ENCODE data around the gene CCL17.

CCL17 gene

DNA sequence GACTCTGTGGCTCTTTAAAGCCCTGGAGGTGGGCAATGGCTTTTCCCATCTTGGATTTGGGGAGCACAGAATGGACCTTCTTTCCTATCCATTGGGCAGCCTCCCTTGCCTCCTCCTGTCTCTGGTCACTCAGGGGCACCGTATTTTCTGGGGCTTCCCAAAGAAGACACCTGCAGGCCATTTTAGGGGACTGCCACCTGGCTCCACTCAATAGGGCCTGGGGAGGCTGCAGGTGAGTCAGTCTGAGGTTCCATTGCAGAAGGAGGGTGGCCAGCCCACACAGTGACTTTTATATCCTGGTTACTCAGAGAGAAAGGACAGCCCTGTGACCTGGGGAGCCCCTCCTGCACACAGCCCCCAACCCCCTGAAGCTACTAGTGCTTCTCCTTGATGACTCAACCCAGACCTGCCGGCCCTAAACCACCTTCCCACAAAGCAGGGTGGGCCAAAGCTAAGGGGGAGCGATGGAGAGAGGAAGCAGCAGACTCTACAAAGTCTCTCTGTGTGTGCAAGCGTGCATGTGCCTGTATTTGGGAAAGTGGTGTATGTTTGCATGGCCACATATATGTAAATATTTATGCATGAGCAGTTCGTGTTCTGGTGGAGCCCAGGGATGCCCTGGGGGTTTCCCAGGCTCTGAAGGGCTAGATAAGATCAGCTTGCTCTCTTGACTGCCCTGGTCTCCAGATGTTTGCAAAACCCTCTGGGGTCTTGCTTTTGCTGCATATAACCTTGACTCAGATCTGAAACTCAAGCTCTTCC, 27.3 kb upstream of the CCL17 start:
- H3K9me3 ChIP-seq (ENCODE audit: control insufficient read depth in 1 of 2, low read length in 2 of 2): no peaks in the 10 kb centered on the region
- H3K9ac ChIP-seq (ENCODE audit: low read depth in 1 of 2, low read length in 2 of 2): no peak overlapping the region
- no peaks in the 10 kb centered on the region for H3K36me3 ChIP-seq (ENCODE audit: control insufficient read depth in 1 of 2, insufficient read depth in 2 of 2, low read length in 2 of 2)
- no peak overlapping the region for H3K4me3 ChIP-seq (ENCODE audit: low read depth in 1 of 2, low read length in 2 of 2)
- H3K4me1 ChIP-seq (ENCODE audit: control insufficient read depth in 1 of 2, insufficient read depth in 2 of 2, low read length in 2 of 2): peaks cover 11 to 18% of the 10 kb centered on the region in 2 donors
- H3K27me3 ChIP-seq (ENCODE audit: control insufficient read depth in 1 of 2, insufficient read depth in 2 of 2, low read length in 2 of 2): no peaks in the 10 kb centered on the region
- no peak overlapping the region for H3K27ac ChIP-seq (ENCODE audit: low read depth, low read length)

DNA sequence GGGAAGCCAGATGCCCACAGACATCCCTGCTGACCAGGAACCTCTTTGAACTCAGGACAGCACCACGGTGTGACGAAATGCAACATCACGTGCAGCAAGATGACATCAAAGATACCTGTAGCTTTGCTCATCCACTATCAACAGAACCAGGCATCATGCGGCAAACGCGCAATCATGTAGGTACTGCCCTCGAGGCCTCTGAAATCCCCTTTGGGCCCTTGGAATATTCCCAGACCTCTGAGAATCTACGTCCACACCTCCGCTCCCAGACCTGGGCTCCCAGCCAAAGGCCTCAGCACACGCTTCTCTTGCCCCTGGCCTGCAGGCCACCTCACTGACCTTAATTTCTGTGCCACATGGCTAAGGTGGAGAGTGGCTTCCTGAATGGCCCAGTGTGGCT, 25.0 kb upstream of the CCL17 start:
- Histone ChIP-seq H3K4me1 (ENCODE audit: control insufficient read depth in 1 of 2, insufficient read depth in 2 of 2, low read length in 2 of 2) (peaks cover 18 to 23% of the 10 kb centered on the region in 2 donors), H3K27ac (ENCODE audit: low read depth, low read length) (peak overlapping the region; percentile 32), H3K4me3 (ENCODE audit: low read depth in 1 of 2, low read length in 2 of 2) (no peak overlapping the region), H3K27me3 (ENCODE audit: control insufficient read depth in 1 of 2, insufficient read depth in 2 of 2, low read length in 2 of 2) (no peaks in the 10 kb centered on the region), H3K36me3 (ENCODE audit: control insufficient read depth in 1 of 2, insufficient read depth in 2 of 2, low read length in 2 of 2) (no peaks in the 10 kb centered on the region), H3K9ac (ENCODE audit: low read depth in 1 of 2, low read length in 2 of 2) (no peak overlapping the region), H3K9me3 (ENCODE audit: control insufficient read depth in 1 of 2, low read length in 2 of 2) (no peaks in the 10 kb centered on the region)

DNA sequence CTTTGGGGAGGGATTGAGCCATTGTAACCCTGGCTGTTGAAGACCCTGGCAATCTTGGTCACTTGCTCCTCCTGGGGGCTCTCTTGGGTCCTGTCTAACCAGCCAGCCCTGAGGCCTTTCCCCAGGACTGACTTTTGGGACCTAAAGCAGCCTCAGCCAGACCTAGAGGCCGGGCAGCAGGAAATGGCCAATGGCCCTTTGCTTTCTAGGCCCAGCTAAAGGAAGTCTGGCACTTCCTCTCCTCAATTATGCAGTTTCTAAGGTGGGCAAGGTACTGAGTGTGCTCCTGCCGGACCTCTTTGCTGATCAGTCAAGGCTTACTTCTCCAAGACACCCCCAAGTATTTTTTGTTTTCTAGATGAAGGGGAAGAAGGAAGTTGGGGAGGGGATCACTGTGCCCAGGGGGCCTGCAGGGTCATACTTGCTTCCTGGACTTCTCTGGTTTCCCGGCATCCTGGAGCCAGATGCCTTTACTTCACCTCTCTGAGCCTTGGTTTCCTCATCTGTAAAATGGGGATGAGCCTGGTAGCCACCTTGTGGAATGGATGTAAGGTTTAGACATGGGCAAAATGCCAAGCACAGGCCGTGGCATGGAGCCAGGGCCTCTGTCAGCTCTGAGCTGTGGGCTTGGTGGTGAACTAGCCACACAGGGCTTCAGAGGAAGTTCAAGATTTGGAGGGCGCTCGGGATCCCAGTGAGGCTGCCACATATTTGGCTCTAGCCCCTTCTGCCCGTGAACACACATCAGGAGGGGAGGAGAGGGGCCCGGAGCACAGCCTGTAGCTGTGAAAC, 23.7 kb upstream of the CCL17 start:
- no peak overlapping the region for H3K4me3 ChIP-seq (ENCODE audit: low read depth in 1 of 2, low read length in 2 of 2)
- no peaks in the 10 kb centered on the region for H3K36me3 ChIP-seq (ENCODE audit: control insufficient read depth in 1 of 2, insufficient read depth in 2 of 2, low read length in 2 of 2)
- H3K27me3 ChIP-seq (ENCODE audit: control insufficient read depth in 1 of 2, insufficient read depth in 2 of 2, low read length in 2 of 2): no peaks in the 10 kb centered on the region
- no peak overlapping the region for H3K27ac ChIP-seq (ENCODE audit: low read depth, low read length)
- H3K4me1 ChIP-seq (ENCODE audit: control insufficient read depth in 1 of 2, insufficient read depth in 2 of 2, low read length in 2 of 2): peaks cover 20 to 23% of the 10 kb centered on the region in 2 donors
- H3K9me3 ChIP-seq (ENCODE audit: control insufficient read depth in 1 of 2, low read length in 2 of 2): no peaks in the 10 kb centered on the region
- H3K9ac ChIP-seq (ENCODE audit: low read depth in 1 of 2, low read length in 2 of 2): no peak overlapping the region

- Histone ChIP-seq H3K27ac (ENCODE audit: low read depth, low read length) (no peak overlapping the region), H3K4me1 (ENCODE audit: control insufficient read depth in 1 of 2, insufficient read depth in 2 of 2, low read length in 2 of 2) (peaks cover 20 to 23% of the 10 kb centered on the region in 2 donors), H3K4me3 (ENCODE audit: low read depth in 1 of 2, low read length in 2 of 2) (no peak overlapping the region), H3K36me3 (ENCODE audit: control insufficient read depth in 1 of 2, insufficient read depth in 2 of 2, low read length in 2 of 2) (no peaks in the 10 kb centered on the region), H3K9ac (ENCODE audit: low read depth in 1 of 2, low read length in 2 of 2) (no peak overlapping the region), H3K27me3 (ENCODE audit: control insufficient read depth in 1 of 2, insufficient read depth in 2 of 2, low read length in 2 of 2) (no peaks in the 10 kb centered on the region), H3K9me3 (ENCODE audit: control insufficient read depth in 1 of 2, low read length in 2 of 2) (no peaks in the 10 kb centered on the region)
Observed at GRCh38 chr16:57381791-57382534, 22.6 kb upstream of the CCL17 start.

- H3K9me3 ChIP-seq (ENCODE audit: control insufficient read depth in 1 of 2, low read length in 2 of 2): no peaks in the 10 kb centered on the region
- H3K27ac ChIP-seq (ENCODE audit: low read depth, low read length): no peak overlapping the region
- H3K27me3 ChIP-seq (ENCODE audit: control insufficient read depth in 1 of 2, insufficient read depth in 2 of 2, low read length in 2 of 2): no peaks in the 10 kb centered on the region
- no peaks in the 10 kb centered on the region for H3K36me3 ChIP-seq (ENCODE audit: control insufficient read depth in 1 of 2, insufficient read depth in 2 of 2, low read length in 2 of 2)
- H3K9ac ChIP-seq (ENCODE audit: low read depth in 1 of 2, low read length in 2 of 2): no peak overlapping the region
- no peak overlapping the region for H3K4me3 ChIP-seq (ENCODE audit: low read depth in 1 of 2, low read length in 2 of 2)
- H3K4me1 ChIP-seq (ENCODE audit: control insufficient read depth in 1 of 2, insufficient read depth in 2 of 2, low read length in 2 of 2): peaks cover 16 to 18% of the 10 kb centered on the region in 2 donors
Observed at GRCh38 chr16:57382535-57383275, 21.9 kb upstream of the CCL17 start.

- Histone ChIP-seq H3K9me3 (ENCODE audit: control insufficient read depth in 1 of 2, low read length in 2 of 2) (no peaks in the 10 kb centered on the region), H3K36me3 (ENCODE audit: control insufficient read depth in 1 of 2, insufficient read depth in 2 of 2, low read length in 2 of 2) (no peaks in the 10 kb centered on the region), H3K4me3 (ENCODE audit: low read depth in 1 of 2, low read length in 2 of 2) (no peak overlapping the region), H3K27ac (ENCODE audit: low read depth, low read length) (no peak overlapping the region), H3K9ac (ENCODE audit: low read depth in 1 of 2, low read length in 2 of 2) (no peak overlapping the region), H3K27me3 (ENCODE audit: control insufficient read depth in 1 of 2, insufficient read depth in 2 of 2, low read length in 2 of 2) (no peaks in the 10 kb centered on the region), H3K4me1 (ENCODE audit: control insufficient read depth in 1 of 2, insufficient read depth in 2 of 2, low read length in 2 of 2) (peaks cover 14 to 20% of the 10 kb centered on the region in 2 donors)
Observed at GRCh38 chr16:57383276-57384247, 21.0 kb upstream of the CCL17 start.

GRCh38 chr16:57384248-57385070, 20.1 kb upstream of the CCL17 start:
- Histone ChIP-seq H3K27me3 (ENCODE audit: control insufficient read depth in 1 of 2, insufficient read depth in 2 of 2, low read length in 2 of 2) (no peaks in the 10 kb centered on the region), H3K27ac (ENCODE audit: low read depth, low read length) (no peak overlapping the region), H3K4me1 (ENCODE audit: control insufficient read depth in 1 of 2, insufficient read depth in 2 of 2, low read length in 2 of 2) (peaks cover 14 to 24% of the 10 kb centered on the region in 2 donors), H3K36me3 (ENCODE audit: control insufficient read depth in 1 of 2, insufficient read depth in 2 of 2, low read length in 2 of 2) (no peaks in the 10 kb centered on the region), H3K9ac (ENCODE audit: low read depth in 1 of 2, low read length in 2 of 2) (no peak overlapping the region), H3K9me3 (ENCODE audit: control insufficient read depth in 1 of 2, low read length in 2 of 2) (no peaks in the 10 kb centered on the region), H3K4me3 (ENCODE audit: low read depth in 1 of 2, low read length in 2 of 2) (no peak overlapping the region)

DNA sequence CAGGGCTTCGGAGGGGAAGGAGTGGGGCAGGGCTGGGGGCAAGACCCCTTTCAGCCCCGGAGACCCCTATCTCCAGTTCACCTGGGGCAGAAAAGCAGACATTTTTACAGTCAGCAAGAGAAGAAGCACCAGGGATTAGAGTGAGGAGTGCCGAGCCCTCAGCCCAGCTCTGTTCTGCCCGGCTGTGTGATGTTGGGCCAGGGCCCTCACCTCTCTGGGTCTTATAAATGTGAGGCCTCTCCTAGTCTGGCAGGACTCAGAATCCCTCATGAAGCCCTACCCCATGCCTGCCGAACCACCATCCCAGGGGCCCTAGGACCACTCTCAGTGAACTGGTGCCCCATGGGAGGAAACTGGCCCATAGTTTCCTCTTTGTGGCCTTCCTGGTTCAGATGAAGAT, 19.5 kb upstream of the CCL17 start:
- H3K4me3 ChIP-seq (ENCODE audit: low read depth in 1 of 2, low read length in 2 of 2): no peak overlapping the region
- no peak overlapping the region for H3K27ac ChIP-seq (ENCODE audit: low read depth, low read length)
- peaks cover 14 to 24% of the 10 kb centered on the region in 2 donors for H3K4me1 ChIP-seq (ENCODE audit: control insufficient read depth in 1 of 2, insufficient read depth in 2 of 2, low read length in 2 of 2)

More for the DNA sequence above, 19.5 kb upstream of the CCL17 start:
- H3K9me3 ChIP-seq (ENCODE audit: control insufficient read depth in 1 of 2, low read length in 2 of 2): no peaks in the 10 kb centered on the region
- no peak overlapping the region for H3K9ac ChIP-seq (ENCODE audit: low read depth in 1 of 2, low read length in 2 of 2)
- no peaks in the 10 kb centered on the region for H3K36me3 ChIP-seq (ENCODE audit: control insufficient read depth in 1 of 2, insufficient read depth in 2 of 2, low read length in 2 of 2)
- H3K27me3 ChIP-seq (ENCODE audit: control insufficient read depth in 1 of 2, insufficient read depth in 2 of 2, low read length in 2 of 2): no peaks in the 10 kb centered on the region

All from duodenal mucosa (tissue), 2 donors.